H1 (cell line): ENCODE data around the gene PTCRA. TPM values are rescaled to one million over a fixed set of nuclear protein-coding genes. Genes with fewer than 3 reads are reported as not detected.

ENCODE experiments used
- CTCF ChIA-PET: fragments of 300-600 bp; sonication (Branson Sonifier 250); formaldehyde crosslinking; loops from one replicate; lab custom pipeline; 2021; ENCODE audit not compliant: partially characterized antibody; lab: Charles Lee
- POLR2A ChIA-PET: fragments of 300-600 bp; sonication (Branson Sonifier 250); formaldehyde crosslinking; loops from one replicate; lab custom pipeline; 2021; ENCODE audit warnings: inconsistent platforms; ENCODE audit not compliant: partially characterized antibody; lab: Charles Lee
- DNase-seq, 2 experiments: peaks; one replicate each; pipeline versions ENCODE4 v3.0.0 to v3.0.0-alpha.2; 2010 to 2022; ENCODE audit warnings: low spot score in 2 of 2, low read depth in 1 of 2, mixed read lengths in 1 of 2
- FAIRE-seq: peaks from 2 replicates; lab custom pipeline; 2011; peaks lifted over from hg19 to GRCh38; lab: Jason Lieb, UNC
- H2AFZ ChIP-seq: 2 replicates; pipeline ENCODE4 v1.8.1; 2012; ENCODE audit warnings: low read length, inconsistent platforms
- H2AK5ac ChIP-seq: 2 replicates; pipeline ENCODE4 v1.6.1; 2013; ENCODE audit warnings: low read depth, low read length
- H2BK120ac ChIP-seq: replicated peaks from 2 replicates; pipeline ENCODE3; 2013; ENCODE audit warnings: low read depth, low read length, inconsistent platforms
- H2BK12ac ChIP-seq: 2 replicates; pipeline ENCODE4 v1.6.1; 2013; ENCODE audit warnings: low read depth, low read length
- H2BK15ac ChIP-seq: 2 replicates; pipeline ENCODE4 v1.6.1; 2013; ENCODE audit warnings: low read length
- H2BK20ac ChIP-seq: 2 replicates; pipeline ENCODE4 v1.6.1; 2013; ENCODE audit warnings: low read length
- H2BK5ac ChIP-seq: 2 replicates; pipeline ENCODE4 v1.6.1; 2013; ENCODE audit warnings: low read depth, low read length
- H3K14ac ChIP-seq: 2 replicates; pipeline ENCODE4 v1.6.1; 2013; ENCODE audit warnings: inconsistent platforms; ENCODE audit not compliant: insufficient read length
- H3K18ac ChIP-seq: 2 replicates; pipeline ENCODE4 v1.6.1; 2013; ENCODE audit warnings: low read length; ENCODE audit errors: extremely low read depth
- H3K23ac ChIP-seq: 2 replicates; pipeline ENCODE4 v1.6.1; 2013; ENCODE audit warnings: inconsistent platforms; ENCODE audit not compliant: insufficient read length
- H3K23me2 ChIP-seq: 2 replicates; pipeline ENCODE4 v1.6.1; 2013; ENCODE audit warnings: low read depth, low read length
- H3K27ac ChIP-seq: 2 replicates; pipeline ENCODE4 v1.6.1; 2011; ENCODE audit warnings: low read depth, low read length, inconsistent platforms
- H3K27me3 ChIP-seq, 4 experiments: replicated peaks in 1 of 4; 1 replicate in 1 of 4; 2 replicates in 3 of 4; pipeline versions ENCODE4 v1.6.1 to v1.8.1; 2011 to 2013; ENCODE audit warnings: low read length in 3 of 4, mild to moderate bottlenecking in 3 of 4, inconsistent platforms in 2 of 4, mixed read lengths in 2 of 4, moderate library complexity in 1 of 4; ENCODE audit not compliant: control insufficient read depth in 3 of 4, insufficient read depth in 3 of 4; ENCODE audit errors: extremely low read depth in 1 of 4
- H3K36me3 ChIP-seq, 4 experiments: 2 replicates each; pipeline versions ENCODE4 v1.6.1 to v1.8.1; 2011 to 2013; ENCODE audit warnings: mild to moderate bottlenecking in 4 of 4, low read length in 3 of 4, moderate library complexity in 2 of 4, control low read depth in 1 of 4, inconsistent platforms in 1 of 4; ENCODE audit not compliant: insufficient read depth in 4 of 4, control insufficient read depth in 2 of 4
- H3K4ac ChIP-seq: replicated peaks from 2 replicates; pipeline ENCODE3; 2013; ENCODE audit warnings: low read length, low read depth, mixed read lengths, inconsistent platforms; ENCODE audit not compliant: insufficient read length
- H3K4me1 ChIP-seq, 4 experiments: replicated peaks in 1 of 4; 1 replicate in 1 of 4; 2 replicates in 3 of 4; pipeline versions ENCODE4 v1.6.1 to v1.8.1; 2011 to 2013; ENCODE audit warnings: low read length in 3 of 4, inconsistent platforms in 2 of 4, mixed read lengths in 1 of 4; ENCODE audit not compliant: insufficient read depth in 4 of 4, control insufficient read depth in 3 of 4
- H3K4me2 ChIP-seq, 2 experiments: 2 replicates each; pipeline versions ENCODE4 v1.6.1 to v1.8.1; 2011 to 2013; ENCODE audit warnings: low read depth in 2 of 2, low read length in 2 of 2, control low read depth in 1 of 2, inconsistent platforms in 1 of 2, mild to moderate bottlenecking in 1 of 2; ENCODE audit not compliant: insufficient read depth in 1 of 2
- H3K4me3 ChIP-seq, 4 experiments: fragments of 200-600, 300-600 bp in 1 of 4; sonication (generic), shearing (Covaris generic), sonication (Bioruptor Twin) in 1 of 4; 2 replicates each; pipeline versions ENCODE4 v1.5.1 to v1.8.1; 2011 to 2016; ENCODE audit warnings: low read length in 4 of 4, low read depth in 3 of 4, control low read depth in 2 of 4, inconsistent platforms in 2 of 4, mild to moderate bottlenecking in 2 of 4, mixed read lengths in 1 of 4, moderate library complexity in 1 of 4; ENCODE audit not compliant: insufficient read depth in 2 of 4; ENCODE audit errors: extremely low read depth in 1 of 4
- H3K56ac ChIP-seq: replicated peaks from 2 replicates; pipeline ENCODE3; 2013; ENCODE audit warnings: low read depth, mild to moderate bottlenecking, mixed read lengths, low read length, inconsistent platforms; ENCODE audit not compliant: insufficient read length
- H3K79me1 ChIP-seq: 2 replicates; pipeline ENCODE4 v1.6.1; 2013; ENCODE audit warnings: low read depth, low read length, control low read depth
- H3K79me2 ChIP-seq, 2 experiments: 2 replicates each; pipeline versions ENCODE4 v1.6.1 to v1.8.1; 2012 to 2013; ENCODE audit warnings: low read length in 2 of 2, mild to moderate bottlenecking in 2 of 2, inconsistent platforms in 1 of 2; ENCODE audit not compliant: insufficient read depth in 2 of 2, control insufficient read depth in 1 of 2
- H3K9ac ChIP-seq, 4 experiments: replicated peaks in 1 of 4; 1 replicate in 1 of 4; 2 replicates in 3 of 4; pipeline versions ENCODE4 v1.6.1 to v1.8.1; 2011 to 2013; ENCODE audit warnings: low read depth in 3 of 4, low read length in 3 of 4, control low read depth in 2 of 4, mild to moderate bottlenecking in 2 of 4, moderate library complexity in 2 of 4, inconsistent platforms in 1 of 4; ENCODE audit errors: extremely low read depth in 1 of 4
- H3K9me3 ChIP-seq, 2 experiments: 2 replicates each; pipeline versions ENCODE4 v1.6.1 to v1.8.1; 2012 to 2013; ENCODE audit warnings: mild to moderate bottlenecking in 2 of 2, moderate library complexity in 2 of 2, control low read depth in 1 of 2, inconsistent platforms in 1 of 2, low read depth in 1 of 2, low read length in 1 of 2, mixed read lengths in 1 of 2; ENCODE audit not compliant: insufficient read depth in 2 of 2
- H4K20me1 ChIP-seq, 2 experiments: replicated peaks in 1 of 2; 2 replicates each; pipeline versions ENCODE3 to v1.8.1; 2011 to 2013; ENCODE audit warnings: inconsistent platforms in 2 of 2, low read length in 2 of 2, mild to moderate bottlenecking in 1 of 2; ENCODE audit not compliant: insufficient read depth in 2 of 2, control insufficient read depth in 1 of 2
- H4K5ac ChIP-seq: 2 replicates; pipeline ENCODE4 v1.6.1; 2013; ENCODE audit warnings: low read length, low read depth, mixed read lengths, inconsistent platforms; ENCODE audit not compliant: insufficient read length
- H4K8ac ChIP-seq: 2 replicates; pipeline ENCODE4 v1.8.0; 2013; ENCODE audit warnings: mild to moderate bottlenecking, moderate library complexity, low read length, inconsistent platforms; ENCODE audit not compliant: insufficient read depth; ENCODE audit errors: extremely low read depth
- H4K91ac ChIP-seq: replicated peaks from 2 replicates; pipeline ENCODE3; 2013; ENCODE audit warnings: low read length, mixed read lengths, inconsistent platforms; ENCODE audit not compliant: insufficient read length
- ASH2L ChIP-seq: fragments of 200-600, 300-600 bp; sonication (generic); IDR thresholded peaks from one replicate; pipeline ENCODE4 v1.7.1; 2017; ENCODE audit warnings: low read length
- CBX5 ChIP-seq: fragments of 300-800, 300-1000 bp; sonication (generic); IDR thresholded peaks from 2 replicates; pipeline ENCODE4 v1.7.1; 2016; ENCODE audit warnings: antibody characterized with exemption, low read length, low read depth
- EP300 ChIP-seq, 2 experiments: IDR thresholded peaks; 1 replicate in 1 of 2; 2 replicates in 1 of 2; pipeline ENCODE4 v1.6.1; 2011 to 2012; ENCODE audit warnings: low read depth in 2 of 2, low read length in 2 of 2, mild to moderate bottlenecking in 2 of 2, borderline replicate concordance in 1 of 2, inconsistent platforms in 1 of 2, moderate library complexity in 1 of 2
- KDM1A ChIP-seq: fragments of 200-600, 300-600 bp; sonication (generic); IDR thresholded peaks from 2 replicates; pipeline ENCODE4 v1.7.1; 2016; ENCODE audit warnings: mild to moderate bottlenecking, low read length, borderline replicate concordance
- POLR2AphosphoS5 ChIP-seq: IDR thresholded peaks from 2 replicates; pipeline ENCODE4 v1.6.1; 2011; ENCODE audit warnings: low read depth, low read length
- TEAD4 ChIP-seq: IDR thresholded peaks from 2 replicates; pipeline ENCODE4 v1.6.1; 2012; ENCODE audit warnings: low read depth, low read length, inconsistent platforms, mixed read lengths
- WGBS, 2 experiments: shearing (Covaris generic) in 1 of 2; methylation state at CpG; one replicate each; pipeline versions ENCODE4 v1.1.6 to v1.1.7; 2013 to 2015; ENCODE audit warnings: low lambda C conversion rate in 2 of 2, mixed read lengths in 2 of 2, inconsistent platforms in 1 of 2, low coverage in 1 of 2, missing lambda C conversion rate in 1 of 2; ENCODE audit not compliant: insufficient replicate concordance in 2 of 2, insufficient coverage in 1 of 2, insufficient read length in 1 of 2; ENCODE audit errors: extremely low coverage in 1 of 2, missing lambda C conversion rate in 1 of 2; 5-methylcytosine and 5-hydroxymethylcytosine counted together
- polyA plus RNA-seq, 7 experiments: library from polyadenylated mRNA; depleted of rRNA in 3 of 7; stranded (reverse) in 5 of 7; unstranded in 2 of 7; fragments of >200 nt in 5 of 7; fragments of 200-250 nt in 2 of 7; gene quantifications; 1 replicate in 5 of 7; 2 replicates in 1 of 7; 4 replicates in 1 of 7; pipeline versions ENCODE4 v1.2.1 to v1.2.3, GENCODE V29; 2011 to 2013; ENCODE audit warnings: missing spikeins in 2 of 7, mixed read lengths in 2 of 7
- total RNA-seq: library from RNA; stranded (reverse); fragmentation: NEBNext Ultra II Directional; extraction: Animal tissue kit (Norgen Biotek cat#: 25700); gene quantifications from 2 replicates; pipeline ENCODE4 v1.2.1, GENCODE V29; 2021

PTCRA gene
- total and polyA plus RNA-seq, 2 of the 8 experiments (the other 6 are each of a cell fraction or from before 2014, with no cell fraction given) = not detected

DNA sequence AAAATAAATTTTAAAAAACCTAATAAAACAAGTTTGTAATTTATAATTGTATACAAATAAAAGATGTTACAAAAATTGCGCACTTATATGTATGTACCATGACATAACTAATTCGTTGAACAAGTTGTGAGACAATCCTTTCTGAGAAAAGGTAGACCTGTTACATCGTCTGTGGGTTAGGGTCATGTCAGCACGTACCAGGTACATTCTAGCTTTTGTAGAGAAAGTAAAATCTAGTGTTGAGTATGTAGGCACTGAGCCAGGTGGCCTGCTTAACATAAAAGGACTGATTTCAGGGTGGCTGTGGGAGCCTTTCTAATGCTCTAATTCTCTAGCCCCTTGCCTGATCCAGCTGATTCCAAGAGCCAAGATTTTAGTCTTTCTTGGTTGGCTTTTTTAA is 26.0 kb upstream of the PTCRA start:
- TF ChIP-seq ASH2L (no peak), CBX5 (no peak), POLR2AphosphoS5 (no peak; the same call in 1 of the 2 replicates), EP300 (IDR thresholded peaks at IDR 0.05; ENCODE audit: borderline replicate concordance in 1 of 2, low read depth in 2 of 2, low read length in 2 of 2) (no peak), KDM1A (no peak), TEAD4 (no peak)
- H3K23ac ChIP-seq = no peak overlapping the region
- H3K4me1 ChIP-seq = peaks cover 0 to 5% (median 4%) of the 10 kb centered on the region in 4 experiments; a peak in 5 of 7 replicates
- peaks cover 4% of the 10 kb centered on the region; the same call in 1 of the 2 replicates for H3K23me2 ChIP-seq
- no peak overlapping the region for H2BK120ac ChIP-seq
- no peak overlapping the region for H2AK5ac ChIP-seq
- 67% methylated on average over 4 of the region's 4 CpGs; no CpG with 5 or more reads in 1 of the 2 experiments for WGBS, 2 experiments
- ChIA-PET POLR2A (interaction anchor here (0.7 to 7.0 kb wide), 15 partner anchors 10 to 325 kb away, joined by 3 to 130 read pairs (median 4); partner anchors contain the start of genes RPL7L1 and TBCC), CTCF (interaction anchor here (0.9 kb wide), 1 partner anchor 786 kb away, joined by 3 read pairs; no protein-coding TSS in a partner anchor)
- H3K36me3 ChIP-seq = peaks cover 7 to 25% (median 16%) of the 10 kb centered on the region in 4 experiments
- no peak overlapping the region for H2BK5ac ChIP-seq
- H3K56ac ChIP-seq = no peak overlapping the region
- H3K14ac ChIP-seq = no peak overlapping the region
- no peaks in the 10 kb centered on the region for H3K9me3 ChIP-seq
- H3K9ac ChIP-seq = peak overlapping the region; percentile 57 to 96 (median 93); a peak in 6 of 7 replicates
- DNase-seq (no peak), FAIRE-seq (no peak)
- no peak overlapping the region for H2BK12ac ChIP-seq
- no peak overlapping the region for H3K27ac ChIP-seq
- peak overlapping the region; percentile 5 for H4K5ac ChIP-seq
- no peaks in the 10 kb centered on the region for H3K79me1 ChIP-seq
- H3K4me2 ChIP-seq = peak overlapping the region; percentile 74 to 97
- H2AFZ ChIP-seq = no peak overlapping the region
- no peak overlapping the region for H4K8ac ChIP-seq
- no peak overlapping the region for H2BK15ac ChIP-seq
- H3K18ac ChIP-seq = no peak overlapping the region
- H3K4ac ChIP-seq = no peak overlapping the region
- H4K20me1 ChIP-seq = peaks cover 0 to 2% of the 10 kb centered on the region in 2 experiments
- H4K91ac ChIP-seq = no peak overlapping the region
- H2BK20ac ChIP-seq = no peak overlapping the region
- H3K27me3 ChIP-seq = no peaks in the 10 kb centered on the region
- H3K79me2 ChIP-seq = 0 out of 4 replicates have a peak, but pooled peaks cover 1 to 4% of the 10 kb centered on the region in 2 experiments
- peak overlapping the region; percentile 76 to 94 (median 84) for H3K4me3 ChIP-seq
